ENCODE data around the gene ATP5F1C. TPM values are rescaled to one million over a fixed set of nuclear protein-coding genes. Genes with fewer than 3 reads are reported as not detected.
A peak's percentile ranks its signal among the peaks of the same experiment; 100 is the strongest.

ATP5F1C gene
- total RNA-seq (2021) = 268 and 280 TPM in 2 replicates
- long read RNA-seq, transcript ATP5F1C-202 (10 exons, 1,163 nt) = major isoform, 706 of 789 reads
- long read RNA-seq, transcript ATP5F1C-201 (9 exons, 1,078 nt) = minor isoform, 27 of 789 reads
- long read RNA-seq, partial matches to known transcripts = 20 of 789 reads
- long read RNA-seq, other reads (novel, unspliced or antisense) = 33 of 789 reads

DNA sequence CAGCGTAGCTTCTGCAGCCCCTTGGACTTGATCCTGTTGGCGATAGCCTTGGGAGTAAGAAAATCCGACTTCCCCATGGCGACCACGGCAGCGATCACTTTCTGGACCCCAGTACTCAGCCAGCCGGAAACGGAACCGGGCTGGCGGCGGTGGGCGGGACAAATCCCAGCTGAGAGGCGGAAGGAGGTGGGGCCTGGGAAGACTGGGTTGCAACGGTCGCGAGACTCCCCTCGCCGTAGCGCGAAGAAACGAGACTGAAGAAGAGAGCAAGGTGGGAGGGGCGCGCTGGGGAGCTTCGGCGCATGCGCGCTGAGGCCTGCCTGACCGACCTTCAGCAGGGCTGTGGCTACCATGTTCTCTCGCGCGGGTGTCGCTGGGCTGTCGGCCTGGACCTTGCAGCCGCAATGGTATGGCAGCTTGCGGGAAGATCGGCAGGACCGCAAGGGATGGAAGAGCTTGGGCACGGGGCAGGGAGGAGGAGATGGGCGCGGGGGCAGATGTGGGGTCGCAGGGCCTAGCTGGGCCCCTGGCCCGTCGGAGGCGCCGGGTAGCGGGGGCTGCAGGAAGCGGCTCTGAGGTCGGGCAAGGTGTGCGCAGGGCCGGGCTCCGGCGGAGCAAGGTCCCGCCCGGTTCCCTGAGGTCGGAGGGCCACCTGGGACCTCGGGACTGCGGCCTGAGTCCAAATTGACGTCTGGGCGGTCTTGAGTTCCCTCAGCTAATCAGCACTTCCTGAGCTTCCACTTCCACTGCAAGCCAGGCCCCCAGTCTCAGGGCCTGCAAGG, at the start of gene ATP5F1C, which contains the start of gene KIN:
Gene ATP5F1C (plus strand): TSS at position 321 of the 782 bp plus-strand sequence. CDS start 31 bp downstream, at position 352.
Gene KIN (minus strand): TSS at position 137 of the 782 bp plus-strand sequence. CDS start 60 bp downstream, at position 77.
- Histone ChIP-seq H2BK20ac (ENCODE audit: low read depth, low read length, poor library complexity, severe bottlenecking) (no peak within 1 kb of the TSS), H3T11ph (ENCODE audit: low read length) (no peak within 1 kb of the TSS), H3K18ac (ENCODE audit: insufficient read length, low read depth, low read length) (peak within 1 kb of the TSS; percentile 75), H2BK12ac (ENCODE audit: insufficient read length, low read depth, low read length) (no peak within 1 kb of the TSS), H4K5ac (ENCODE audit: insufficient read length, low read depth, low read length) (no peak within 1 kb of the TSS), H2BK120ac (ENCODE audit: low read depth, low read length, poor library complexity, severe bottlenecking) (no peak within 1 kb of the TSS), H3K79me2 (ENCODE audit: insufficient read depth, low read length) (peaks cover 51% of the 10 kb centered on the region), H4K91ac (ENCODE audit: insufficient read length, low read depth, low read length) (no peak within 1 kb of the TSS), H3K27me3 (ENCODE audit: insufficient read depth, low read length) (no peaks in the 10 kb centered on the region), H3K4me1 (ENCODE audit: insufficient read depth, low read length) (no peaks in the 10 kb centered on the region), H3K79me1 (ENCODE audit: insufficient read depth, low read depth, low read length, poor library complexity, severe bottlenecking) (peaks cover 3% of the 10 kb centered on the region), H3K4ac (ENCODE audit: low read depth, low read length) (no peak within 1 kb of the TSS), H2BK5ac (ENCODE audit: insufficient read length, low read length) (no peak within 1 kb of the TSS), H3K56ac (ENCODE audit: insufficient read length, low read depth, low read length) (no peak within 1 kb of the TSS), H3K9ac (ENCODE audit: extremely low read depth, insufficient read length, low read length) (peak within 1 kb of the TSS; percentile 96), H3K9me3 (ENCODE audit: control insufficient read depth, low read depth, low read length) (no peaks in the 10 kb centered on the region), H2AFZ (ENCODE audit: low read length) (peak within 1 kb of the TSS; percentile 41), H2BK15ac (ENCODE audit: low read depth, low read length) (0 out of 2 replicates have a peak within 1 kb of the TSS, but pooled peaks have one; percentile 12), H3K4me2 (ENCODE audit: insufficient read depth, insufficient read length, low read length) (peak within 1 kb of the TSS; percentile 95), H4K8ac (replicated peaks; ENCODE audit: insufficient read length, low read depth, low read length) (peak within 1 kb of the TSS; percentile 32), H4K20me1 (ENCODE audit: control insufficient read depth, insufficient read depth, insufficient read length) (no peaks in the 10 kb centered on the region), H3K14ac (ENCODE audit: insufficient read depth, low read length) (peak within 1 kb of the TSS; percentile 80), H3K23ac (ENCODE audit: insufficient read length, low read depth, low read length) (no peak within 1 kb of the TSS), H2AK5ac (ENCODE audit: insufficient read length, low read length) (no peak within 1 kb of the TSS), H3K27ac (ENCODE audit: insufficient read length, low read depth, low read length) (no peak within 1 kb of the TSS), H3K23me2 (ENCODE audit: insufficient read length, low read depth, low read length, poor library complexity, severe bottlenecking) (peaks cover 5% of the 10 kb centered on the region)
- H3K9me3 Mint-ChIP-seq = no peaks in the 10 kb centered on the region
- no peak within 1 kb of the TSS for H3K4me3 Mint-ChIP-seq
- H3K27me3 Mint-ChIP-seq (ENCODE audit: low read depth) = no peaks in the 10 kb centered on the region
- H3K4me1 Mint-ChIP-seq = peaks cover 13 to 15% of the 10 kb centered on the region in 2 experiments
- no peak for TF ChIP-seq CTCF (conservative IDR thresholded peaks at IDR 0.05)
- WGBS (ENCODE audit: extremely low coverage, insufficient read length, low lambda C conversion rate) = no CpG with 5 or more reads among the region's 59 CpGs
- DNase-seq = peak; percentile 98
- H3K36me3 Mint-ChIP-seq (ENCODE audit: insufficient read depth in 1 of 3, low read depth in 3 of 3) = peaks cover 4 to 19% (median 18%) of the 10 kb centered on the region in 3 experiments; a peak in 5 of 7 replicates
- peak within 1 kb of the TSS in 2 of 3 experiments; percentile 62 to 96; a peak in 5 of 7 replicates for H3K27ac Mint-ChIP-seq

Measured in H9 (cell line).